NCI-H345 treated with DMSO at 0.1 percent for 48 hours (cell line): Measurements from ENCODE around the gene GJB4.
"Not testable (repeated sequence)": the region's sequence is repeated elsewhere in the genome, so short reads cannot be mapped to it uniquely, and the experiment has no call there.

Source experiments
- DNase-seq: peaks from one replicate; lab custom pipeline; 2025; ENCODE audit not compliant: unreplicated experiment; lab: John Stamatoyannopoulos, UW

The GJB4 gene

GRCh38 chr1:34746785-34747637 lies 12.5 kb upstream of the GJB4 start:
- DNase-seq = no peak

GRCh38 chr1:34747638-34747941 lies 11.9 kb upstream of the GJB4 start:
- DNase-seq = no peak

GRCh38 chr1:34749992-34750391 lies 9.5 kb upstream of the GJB4 start:
- no peak for DNase-seq

- DNase-seq = no peak
These were observed 8.9 kb upstream of the GJB4 start for GRCh38 chr1:34750610-34751009.

- DNase-seq = no peak
These were observed 6.4 kb upstream of the GJB4 start for GRCh38 chr1:34753163-34753562.

GRCh38 chr1:34754964-34755637 lies 4.4 kb upstream of the GJB4 start, which contains the start of gene GJB5:
GJB5 (plus strand) TSS chr1:34755047; CDS start chr1:34757331, 2,284 bp downstream.
- DNase-seq = no peak

GRCh38 chr1:34755961-34756360 lies 3.6 kb upstream of the GJB4 start:
- no peak for DNase-seq

GRCh38 chr1:34757386-34757785 lies 2.2 kb upstream of the GJB4 start:
- no peak for DNase-seq

- no peak for DNase-seq
These were observed 789 bp upstream of the GJB4 start for GRCh38 chr1:34758751-34759150.

GRCh38 chr1:34761176-34761761 lies 1.7 kb downstream of the GJB4 start:
- no peak for DNase-seq

- no peak for DNase-seq
These were observed 2.3 kb downstream of the GJB4 start for GRCh38 chr1:34761776-34762307.

- DNase-seq = no peak
These were observed 3.1 kb downstream of the GJB4 start for GRCh38 chr1:34762474-34763141.

- no peak for DNase-seq
These were observed 3.7 kb downstream of the GJB4 start for GRCh38 chr1:34763142-34763781.

GRCh38 chr1:34768856-34769255 lies 9.3 kb downstream of the GJB4 start:
- no peak for DNase-seq

GRCh38 chr1:34770891-34771504 lies 11.5 kb downstream of the GJB4 start:
- DNase-seq = no peak

GRCh38 chr1:34771573-34772371 lies 12.2 kb downstream of the GJB4 start:
- DNase-seq = no peak

- DNase-seq = not testable (repeated sequence)
These were observed 13.6 kb downstream of the GJB4 start for GRCh38 chr1:34773114-34773513.

- DNase-seq = no peak
These were observed 15.4 kb downstream of the GJB4 start for GRCh38 chr1:34774957-34775356.

GRCh38 chr1:34776911-34777310 lies 17.4 kb downstream of the GJB4 start:
- DNase-seq = no peak
